ENCODE measurements around the gene NAT10. TPM values are rescaled to one million over a fixed set of nuclear protein-coding genes. Genes with fewer than 3 reads are reported as not detected.

Gene NAT10
- total RNA-seq, 2 donors from 2014 or later: 20.1 to 29.0 TPM

GRCh38 chr11:34181251-34181650 lies 75.8 kb downstream of the NAT10 start:
- DNase-seq: no peak
- ATAC-seq: no peak
- intact Hi-C loops (cut with DNase I): no loop called here

- intact Hi-C loops (cut with DNase I): no loop called here
- DNase-seq (no peak), ATAC-seq (peak; percentile 7 to 36)
Measured at GRCh38 chr11:34181856-34182405, 76.5 kb downstream of the NAT10 start.

GRCh38 chr11:34182425-34182824 lies 77.0 kb downstream of the NAT10 start:
- no peak for ATAC-seq
- intact Hi-C loops (cut with DNase I): no loop called here

GRCh38 chr11:34182921-34183685 lies 77.7 kb downstream of the NAT10 start:
- intact Hi-C loops (cut with DNase I): no loop called here
- DNase-seq (no peak), ATAC-seq (no peak)

More at GRCh38 chr11:34182425-34182824, 77.0 kb downstream of the NAT10 start:
- DNase-seq: no peak

- intact Hi-C loops (cut with DNase I): no loop called here
- ATAC-seq (no peak), DNase-seq (no peak)
Measured at GRCh38 chr11:34183848-34184391, 78.5 kb downstream of the NAT10 start.

GRCh38 chr11:34184505-34185015 lies 79.1 kb downstream of the NAT10 start:
- ATAC-seq (no peak), DNase-seq (no peak)
- intact Hi-C loops (cut with DNase I): no loop called here

- intact Hi-C loops (cut with DNase I): no loop called here
- DNase-seq (no peak), ATAC-seq (peak in 1 of 2 donors; percentile 79)
Measured at GRCh38 chr11:34185926-34186841, 80.8 kb downstream of the NAT10 start.

GRCh38 chr11:34188181-34188580 lies 82.8 kb downstream of the NAT10 start:
- DNase-seq (no peak), ATAC-seq (no peak)
- intact Hi-C loops (cut with DNase I): no loop called here

GRCh38 chr11:34189191-34189590 lies 83.8 kb downstream of the NAT10 start:
- intact Hi-C loops (cut with DNase I): no loop called here
- DNase-seq: no peak
- no peak for ATAC-seq

GRCh38 chr11:34190192-34191139 lies 85.0 kb downstream of the NAT10 start:
- intact Hi-C loops (cut with DNase I): no loop called here

GRCh38 chr11:34191578-34191977 lies 86.1 kb downstream of the NAT10 start:
- DNase-seq: no peak

More at GRCh38 chr11:34190192-34191139, 85.0 kb downstream of the NAT10 start:
- DNase-seq (no peak), ATAC-seq (no peak)

GRCh38 chr11:34192481-34193401 lies 87.3 kb downstream of the NAT10 start:
- ATAC-seq: peak; percentile 80 to 90
- intact Hi-C loops (cut with DNase I): no loop called here
- peak; percentile 75 for DNase-seq

More at GRCh38 chr11:34191578-34191977, 86.1 kb downstream of the NAT10 start:
- no peak for ATAC-seq
- intact Hi-C loops (cut with DNase I): no loop called here

GRCh38 chr11:34194576-34195335 lies 89.3 kb downstream of the NAT10 start:
- intact Hi-C loops (cut with DNase I): no loop called here
- ATAC-seq: no peak
- no peak for DNase-seq
